ENCODE results near the gene LRTM2. TPM values are rescaled to one million over a fixed set of nuclear protein-coding genes. Genes with fewer than 3 reads are reported as not detected.

Gene LRTM2
- total RNA-seq, 2 experiments from 2014 or later, result not detected

DNA sequence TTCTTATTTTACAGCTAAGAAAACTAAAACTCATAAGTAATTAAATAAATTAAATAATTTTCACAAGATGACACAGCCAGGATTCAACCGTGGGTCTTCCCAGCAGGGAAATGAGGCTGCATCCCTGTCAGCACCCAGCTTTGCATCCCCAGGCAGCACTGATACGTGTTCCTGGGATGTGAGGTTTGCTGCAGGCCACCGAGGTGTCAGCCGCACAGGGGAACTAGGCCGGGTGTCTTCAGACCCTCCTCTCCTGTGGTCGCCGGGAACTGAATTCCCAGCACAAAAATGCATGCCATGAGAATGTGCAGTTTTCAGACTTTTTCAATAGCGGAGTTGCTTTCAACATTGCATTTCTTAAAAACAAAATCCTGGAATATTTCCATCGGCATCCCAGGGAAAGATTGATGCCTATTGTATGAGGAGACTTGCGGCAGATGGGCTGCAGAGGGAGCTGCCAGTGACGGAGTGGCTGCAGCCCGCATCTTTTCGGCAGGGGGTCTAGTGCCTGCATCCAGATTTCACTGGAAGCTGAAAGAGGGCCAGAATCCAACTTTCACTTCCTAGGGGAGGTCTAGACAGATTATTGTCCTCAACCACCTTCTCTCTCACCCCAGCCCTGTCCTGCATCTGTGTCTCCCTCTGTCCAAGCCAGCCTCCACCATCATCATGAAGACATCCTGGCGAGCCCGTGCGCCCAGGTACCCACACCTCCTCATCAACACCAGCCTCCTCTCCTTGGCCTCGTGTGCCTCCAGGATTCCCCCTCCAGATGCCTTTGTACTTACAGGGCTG lies 12.6 kb downstream of the LRTM2 start:
- CTCF ChIA-PET, result interaction anchor here (1.9 kb wide), 1 partner anchor 107 kb away, joined by 5 read pairs; no protein-coding TSS in a partner anchor
- H3K4me1 Mint-ChIP-seq, result no peaks in the 10 kb centered on the region
- no peaks in the 10 kb centered on the region for H3K36me3 Mint-ChIP-seq (ENCODE audit: low read depth)
- no peak for ATAC-seq
- peaks cover 20% of the 10 kb centered on the region for H3K27me3 Mint-ChIP-seq
- intact Hi-C loops (cut with DNase I, micrococcal nuclease), result no loop called here
- POLR2A ChIA-PET, result no interaction called here
- no peaks in the 10 kb centered on the region for H3K9me3 Mint-ChIP-seq (ENCODE audit: low read depth)
- DNase-seq, result no peak
- H3K27ac Mint-ChIP-seq, result no peak overlapping the region
- no peak overlapping the region for H3K4me3 Mint-ChIP-seq

DNA sequence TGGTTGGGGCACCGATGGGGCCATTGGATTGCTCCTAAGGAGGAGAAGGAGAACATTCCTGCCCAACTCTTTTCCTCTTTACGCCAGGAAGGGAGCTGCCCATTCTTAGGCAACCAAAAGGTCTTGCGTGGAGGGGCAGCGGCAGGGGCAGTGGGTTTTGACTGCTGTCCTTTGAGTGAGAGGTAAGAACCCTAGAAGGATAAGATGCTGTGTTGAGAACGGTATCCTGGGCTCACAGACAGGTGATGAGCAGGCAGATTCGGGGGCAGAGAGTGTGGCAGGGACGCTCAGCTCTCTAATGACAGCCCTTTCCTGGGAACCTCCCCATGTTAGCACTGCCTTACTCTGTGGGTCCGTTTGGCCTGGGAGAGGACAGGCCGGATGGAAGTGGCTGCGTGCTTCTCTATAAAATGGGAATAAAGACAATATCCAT lies 13.2 kb downstream of the LRTM2 start:
- peaks cover 20% of the 10 kb centered on the region for H3K27me3 Mint-ChIP-seq
- CTCF ChIA-PET, result interaction anchor here (1.9 kb wide), 1 partner anchor 106 kb away, joined by 5 read pairs; no protein-coding TSS in a partner anchor

DNA sequence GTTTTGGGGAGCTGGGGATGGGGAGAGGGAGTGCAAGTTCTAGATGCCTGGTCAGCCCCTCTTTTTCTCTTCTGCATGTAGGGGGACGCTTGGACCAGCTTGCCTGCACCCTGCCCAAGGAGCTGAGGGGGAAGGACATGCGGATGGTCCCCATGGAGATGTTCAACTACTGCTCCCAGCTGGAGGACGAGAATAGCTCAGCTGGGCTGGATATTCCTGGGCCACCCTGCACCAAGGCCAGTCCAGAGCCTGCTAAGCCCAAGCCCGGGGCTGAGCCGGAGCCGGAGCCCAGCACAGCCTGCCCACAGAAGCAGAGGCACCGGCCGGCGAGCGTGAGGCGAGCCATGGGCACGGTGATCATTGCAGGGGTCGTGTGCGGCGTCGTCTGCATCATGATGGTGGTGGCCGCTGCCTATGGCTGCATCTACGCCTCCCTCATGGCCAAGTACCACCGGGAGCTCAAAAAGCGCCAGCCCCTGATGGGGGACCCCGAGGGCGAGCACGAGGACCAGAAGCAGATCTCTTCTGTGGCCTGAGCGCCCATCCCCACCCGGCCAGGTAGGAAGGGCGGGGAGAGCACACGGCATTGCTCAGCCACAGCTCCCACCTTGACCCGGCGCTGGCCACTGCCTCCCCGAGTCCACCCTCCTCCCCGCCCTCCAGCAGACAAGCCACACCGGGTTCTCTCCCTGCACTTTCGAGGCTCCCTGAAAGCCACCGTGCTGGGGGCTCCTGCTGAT lies 14.0 kb downstream of the LRTM2 start:
- Mint-ChIP-seq H3K4me1 (no peaks in the 10 kb centered on the region), H3K9me3 (ENCODE audit: low read depth) (no peaks in the 10 kb centered on the region), H3K27ac (no peak overlapping the region), H3K4me3 (no peak overlapping the region), H3K36me3 (ENCODE audit: low read depth) (no peaks in the 10 kb centered on the region), H3K27me3 (peaks cover 20% of the 10 kb centered on the region)
- DNase-seq (no peak), ATAC-seq (no peak)
- ChIA-PET CTCF (no interaction called here), POLR2A (no interaction called here)
- intact Hi-C loops (cut with DNase I, micrococcal nuclease), result no loop called here

More for the DNA sequence above, 13.2 kb downstream of the LRTM2 start:
- DNase-seq (no peak), ATAC-seq (no peak)
- H3K9me3 Mint-ChIP-seq (ENCODE audit: low read depth), result no peaks in the 10 kb centered on the region
- no peaks in the 10 kb centered on the region for H3K36me3 Mint-ChIP-seq (ENCODE audit: low read depth)
- no peaks in the 10 kb centered on the region for H3K4me1 Mint-ChIP-seq
- POLR2A ChIA-PET, result no interaction called here
- no peak overlapping the region for H3K27ac Mint-ChIP-seq
- H3K4me3 Mint-ChIP-seq, result no peak overlapping the region
- intact Hi-C loops (cut with DNase I, micrococcal nuclease), result no loop called here

DNA sequence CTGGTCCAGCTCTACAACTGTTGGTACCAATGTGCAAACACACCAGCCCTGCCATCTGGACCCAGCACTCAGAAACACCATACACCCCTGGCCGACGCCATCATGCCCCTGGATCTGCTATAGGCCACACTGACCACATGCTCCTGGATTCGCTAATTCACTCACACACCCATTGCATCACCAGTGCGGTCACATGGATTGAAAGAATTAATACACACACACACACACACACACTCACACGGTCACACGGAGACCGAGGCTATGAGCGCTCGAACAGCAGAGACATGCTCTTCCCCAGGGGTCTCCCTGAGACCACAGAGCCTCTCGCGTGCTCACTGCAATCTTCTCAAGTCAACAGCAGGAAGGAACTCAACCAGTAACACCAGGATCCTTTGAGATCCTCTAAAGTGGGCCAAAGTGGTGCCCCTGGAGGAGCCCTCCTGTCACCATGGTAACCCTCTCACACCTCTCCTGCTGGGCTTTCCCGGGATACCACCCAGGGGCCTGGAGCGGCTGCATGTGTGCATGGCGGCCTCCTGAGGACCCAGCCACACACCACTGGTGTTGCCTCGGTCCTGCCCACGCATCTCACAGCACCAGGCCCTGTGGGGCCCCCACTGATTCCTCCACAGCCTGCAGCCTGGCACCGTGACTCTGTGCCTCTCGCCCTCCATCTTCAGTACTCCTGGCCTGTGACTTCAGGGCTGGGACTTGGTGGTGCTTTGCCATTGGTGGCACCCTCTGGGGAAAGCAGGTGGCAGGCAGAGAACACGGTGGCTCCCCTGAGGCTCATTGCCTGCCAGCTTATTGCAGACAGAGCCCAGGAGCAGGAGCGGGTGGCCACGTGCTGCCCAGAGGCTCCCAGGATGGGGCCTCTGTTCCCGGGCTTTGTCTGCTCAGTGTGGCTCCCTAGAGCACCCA lies 15.1 kb downstream of the LRTM2 start:
- ChIA-PET POLR2A (no interaction called here), CTCF (no interaction called here)
- Mint-ChIP-seq H3K27ac (no peak overlapping the region), H3K9me3 (ENCODE audit: low read depth) (no peaks in the 10 kb centered on the region), H3K27me3 (peaks cover 16% of the 10 kb centered on the region), H3K4me1 (no peaks in the 10 kb centered on the region), H3K36me3 (ENCODE audit: low read depth) (no peaks in the 10 kb centered on the region), H3K4me3 (no peak overlapping the region)
- ATAC-seq (peak; percentile 19), DNase-seq (no peak)
- intact Hi-C loops (cut with DNase I, micrococcal nuclease), result no loop called here

DNA sequence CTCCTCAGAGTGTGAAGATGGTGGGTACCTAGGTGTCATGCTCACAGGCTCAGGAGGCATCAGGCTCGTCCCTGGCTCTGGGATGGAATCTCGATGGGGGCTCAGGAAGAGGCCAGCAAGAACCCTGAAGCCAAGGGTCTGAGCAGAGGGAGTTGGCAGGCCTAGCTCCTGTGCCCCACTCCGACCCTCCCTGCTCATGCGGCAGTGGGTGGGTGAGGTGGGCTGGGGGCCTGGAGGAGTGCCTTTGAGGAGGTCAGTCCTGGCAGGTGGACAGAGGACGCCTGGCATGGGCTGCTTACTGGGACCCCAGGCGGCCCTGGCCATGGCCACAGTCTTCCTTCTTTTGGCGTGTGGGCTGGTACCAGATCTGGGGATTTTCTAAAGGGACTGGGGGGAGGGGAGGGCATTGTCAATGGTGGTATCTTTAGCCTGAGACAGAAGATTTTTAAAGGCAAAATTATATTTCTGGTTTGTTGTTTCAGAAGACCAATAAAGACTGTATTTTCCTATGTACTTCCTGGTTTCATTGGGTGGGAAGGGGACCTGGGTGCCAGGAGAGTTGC lies 16.0 kb downstream of the LRTM2 start:
- no peak overlapping the region for H3K4me3 Mint-ChIP-seq
- intact Hi-C loops (cut with DNase I, micrococcal nuclease), result no loop called here
- CTCF ChIA-PET, result no interaction called here

DNA sequence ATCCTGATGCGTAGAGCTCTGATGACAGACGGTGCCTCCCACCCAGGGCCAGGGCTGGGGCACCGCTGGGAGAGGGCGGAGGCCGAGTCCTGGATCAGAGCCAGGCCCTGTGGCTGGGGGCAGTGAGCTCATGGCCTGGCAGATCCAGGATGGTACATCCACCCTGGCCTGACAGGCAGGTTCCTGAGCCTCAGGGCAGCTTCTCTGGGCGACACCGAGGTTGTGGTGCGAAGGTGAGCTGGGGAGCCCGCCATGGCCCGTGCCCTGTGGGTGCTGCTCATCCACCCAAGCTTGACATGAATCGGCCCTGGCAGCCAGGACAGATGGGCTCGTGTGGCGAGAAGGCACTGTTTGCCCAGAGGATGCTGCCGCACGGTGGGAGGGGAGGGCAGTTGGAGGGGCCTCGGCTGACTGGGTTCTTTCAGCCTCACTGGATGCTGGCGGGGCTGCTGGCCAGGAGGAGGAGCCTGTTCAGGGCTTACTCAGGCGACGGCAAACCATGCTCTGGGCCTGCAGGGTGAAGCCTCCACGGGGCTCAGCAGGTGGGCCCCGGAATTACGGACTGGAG lies 16.6 kb downstream of the LRTM2 start:
- Mint-ChIP-seq H3K9me3 (ENCODE audit: low read depth) (no peaks in the 10 kb centered on the region), H3K4me1 (no peaks in the 10 kb centered on the region), H3K4me3 (no peak overlapping the region), H3K27ac (no peak overlapping the region), H3K27me3 (peaks cover 4% of the 10 kb centered on the region), H3K36me3 (ENCODE audit: low read depth) (no peaks in the 10 kb centered on the region)
- intact Hi-C loops (cut with DNase I, micrococcal nuclease), result no loop called here
- no peak for DNase-seq
- ChIA-PET POLR2A (no interaction called here), CTCF (no interaction called here)
- ATAC-seq, result no peak

More for the DNA sequence above, 16.0 kb downstream of the LRTM2 start:
- H3K27ac Mint-ChIP-seq, result no peak overlapping the region
- POLR2A ChIA-PET, result no interaction called here
- H3K36me3 Mint-ChIP-seq (ENCODE audit: low read depth), result no peaks in the 10 kb centered on the region
- no peaks in the 10 kb centered on the region for H3K9me3 Mint-ChIP-seq (ENCODE audit: low read depth)
- no peaks in the 10 kb centered on the region for H3K4me1 Mint-ChIP-seq
- DNase-seq, result no peak
- no peak for ATAC-seq
- peaks cover 8% of the 10 kb centered on the region for H3K27me3 Mint-ChIP-seq

DNA sequence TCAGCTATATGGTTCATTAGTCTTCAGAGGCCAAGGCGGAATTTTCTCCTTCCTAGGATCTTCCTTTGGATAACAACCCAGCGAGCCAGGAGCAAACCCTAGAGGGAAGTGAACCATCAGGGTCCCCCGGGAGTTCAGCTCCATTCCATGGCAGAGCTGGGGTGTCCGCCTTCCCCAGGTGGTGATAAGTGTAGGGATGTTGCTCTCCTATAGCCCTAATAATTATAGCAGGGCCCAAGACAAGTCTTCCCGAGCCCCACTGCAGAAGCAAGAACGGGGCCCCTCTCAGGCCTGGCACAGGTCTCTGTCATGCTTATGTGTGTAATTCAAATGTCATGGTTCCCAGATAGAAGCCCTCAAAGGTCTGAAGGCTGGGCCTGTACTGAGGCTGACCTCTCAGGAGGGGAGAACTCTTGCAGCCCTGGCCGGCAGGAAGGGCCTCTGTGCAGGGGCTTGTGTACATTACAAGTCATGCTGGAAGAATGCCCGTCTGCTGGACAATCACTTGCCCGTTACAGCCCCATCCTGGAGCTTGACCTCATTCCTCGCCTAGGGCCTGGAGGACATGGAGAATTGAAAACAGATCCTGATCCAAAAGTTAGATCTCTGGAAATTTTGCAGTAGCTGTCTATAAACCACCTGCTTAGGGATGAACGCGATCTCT lies 17.3 kb downstream of the LRTM2 start:
- ATAC-seq (no peak), DNase-seq (no peak)
- H3K36me3 Mint-ChIP-seq (ENCODE audit: low read depth), result no peaks in the 10 kb centered on the region
- CTCF ChIA-PET, result interaction anchor here (0.7 kb wide), 1 partner anchor 13 kb away, joined by 3 read pairs; no protein-coding TSS in a partner anchor
- no peak overlapping the region for H3K27ac Mint-ChIP-seq
- H3K27me3 Mint-ChIP-seq, result no peaks in the 10 kb centered on the region
- H3K9me3 Mint-ChIP-seq (ENCODE audit: low read depth), result no peaks in the 10 kb centered on the region
- H3K4me1 Mint-ChIP-seq, result no peaks in the 10 kb centered on the region
- POLR2A ChIA-PET, result no interaction called here
- H3K4me3 Mint-ChIP-seq, result no peak overlapping the region
- intact Hi-C loops (cut with DNase I, micrococcal nuclease), result no loop called here

DNA sequence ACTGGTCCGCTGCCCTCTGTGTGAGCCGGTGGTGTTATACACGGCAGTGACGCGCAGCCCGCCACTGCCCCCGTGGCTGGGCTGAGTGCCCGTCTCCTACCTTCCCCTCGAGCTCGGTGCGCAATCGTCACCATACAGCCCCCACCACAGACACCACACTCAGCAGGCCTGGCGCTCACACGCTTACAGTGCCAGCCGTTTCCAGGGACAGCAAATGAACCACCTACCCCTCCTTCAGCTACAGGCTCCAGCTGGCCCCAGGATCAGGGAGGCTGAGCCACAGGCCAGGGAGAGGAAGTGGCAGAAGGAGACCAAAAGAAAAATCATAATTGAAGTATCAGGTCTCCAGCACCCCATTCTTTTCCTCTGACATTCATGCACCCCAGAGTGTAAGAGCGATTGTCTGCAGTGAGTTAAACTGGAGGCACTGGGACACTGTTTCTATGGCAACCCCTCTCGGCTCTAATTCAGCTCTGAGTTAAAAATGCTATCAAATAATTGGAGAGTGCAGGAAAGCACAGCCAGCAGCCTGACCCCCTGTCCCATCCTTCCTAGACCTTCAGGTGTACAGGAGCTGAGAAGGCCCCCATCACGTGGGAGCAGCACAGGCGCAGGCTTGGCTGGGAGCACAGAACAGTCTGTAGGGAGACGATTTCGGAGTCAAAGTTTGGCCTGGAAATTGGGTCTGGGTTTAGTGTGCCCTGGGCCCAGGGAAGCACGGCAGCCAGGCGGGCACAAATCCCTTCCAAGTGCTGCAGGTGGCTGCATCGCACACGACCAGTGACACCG lies 18.0 kb downstream of the LRTM2 start:
- H3K9me3 Mint-ChIP-seq (ENCODE audit: low read depth), result no peaks in the 10 kb centered on the region
- no peaks in the 10 kb centered on the region for H3K36me3 Mint-ChIP-seq (ENCODE audit: low read depth)
- H3K4me1 Mint-ChIP-seq, result no peaks in the 10 kb centered on the region
- DNase-seq, result no peak
- ChIA-PET CTCF (interaction anchor here (0.7 kb wide), 1 partner anchor 14 kb away, joined by 3 read pairs; no protein-coding TSS in a partner anchor), POLR2A (no interaction called here)
- no peak overlapping the region for H3K27ac Mint-ChIP-seq
- no peaks in the 10 kb centered on the region for H3K27me3 Mint-ChIP-seq
- intact Hi-C loops (cut with DNase I, micrococcal nuclease), result no loop called here
- no peak overlapping the region for H3K4me3 Mint-ChIP-seq
- no peak for ATAC-seq

DNA sequence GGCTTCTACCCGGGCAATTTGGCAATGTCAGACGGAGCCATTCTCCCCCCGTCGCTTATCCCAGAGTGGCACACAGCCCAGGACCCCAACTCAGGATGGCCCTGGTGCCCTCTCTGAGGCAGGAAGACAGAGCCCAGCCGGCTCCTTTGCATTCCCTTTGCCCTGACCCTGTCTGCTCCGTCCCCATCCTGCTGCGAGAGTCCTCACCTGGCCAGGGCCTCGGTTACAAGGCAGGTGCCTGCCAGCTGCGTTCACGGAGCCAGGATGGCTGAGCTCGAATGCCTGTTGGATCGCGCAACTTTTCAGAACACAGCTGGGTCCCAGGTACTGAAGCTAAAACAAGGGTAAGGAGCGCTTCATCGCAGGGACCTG lies 18.6 kb downstream of the LRTM2 start:
- no peaks in the 10 kb centered on the region for H3K27me3 Mint-ChIP-seq
- H3K27ac Mint-ChIP-seq, result no peak overlapping the region
- H3K4me3 Mint-ChIP-seq, result no peak overlapping the region
- no peaks in the 10 kb centered on the region for H3K9me3 Mint-ChIP-seq (ENCODE audit: low read depth)
- CTCF ChIA-PET, result no interaction called here
- intact Hi-C loops (cut with DNase I, micrococcal nuclease), result no loop called here
- POLR2A ChIA-PET, result no interaction called here
- no peaks in the 10 kb centered on the region for H3K4me1 Mint-ChIP-seq
- ATAC-seq, result no peak
- DNase-seq, result no peak
- no peaks in the 10 kb centered on the region for H3K36me3 Mint-ChIP-seq (ENCODE audit: low read depth)

DNA sequence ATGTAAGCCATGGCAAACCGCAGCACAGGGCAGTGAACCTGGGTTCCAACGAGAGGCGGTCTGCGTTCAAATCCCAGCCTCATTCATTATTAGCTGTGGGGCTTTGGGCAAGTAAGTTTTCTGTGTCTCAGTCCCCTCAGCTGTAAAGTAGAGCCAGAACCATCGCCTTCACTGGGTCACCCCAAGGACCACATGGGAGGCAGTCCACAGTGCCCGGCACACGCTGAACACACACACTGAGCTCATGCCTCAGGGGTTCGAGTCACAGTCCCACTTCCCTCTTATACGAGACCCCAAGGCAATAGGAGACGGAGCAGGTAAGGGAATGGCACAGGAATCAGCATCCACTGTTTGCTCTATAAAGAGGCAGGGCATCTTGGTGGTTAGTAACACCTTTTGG lies 19.1 kb downstream of the LRTM2 start:
- Mint-ChIP-seq H3K27me3 (no peaks in the 10 kb centered on the region), H3K9me3 (ENCODE audit: low read depth) (no peaks in the 10 kb centered on the region), H3K4me3 (no peak overlapping the region), H3K4me1 (no peaks in the 10 kb centered on the region), H3K36me3 (ENCODE audit: low read depth) (no peaks in the 10 kb centered on the region), H3K27ac (no peak overlapping the region)
- ChIA-PET CTCF (no interaction called here), POLR2A (no interaction called here)
- ATAC-seq, result no peak
- no peak for DNase-seq
- intact Hi-C loops (cut with DNase I, micrococcal nuclease), result no loop called here
